IMR-90 (cell line): ENCODE data around the gene UBR4. TPM values are rescaled to one million over a fixed set of nuclear protein-coding genes. Genes with fewer than 3 reads are reported as not detected.

Experiments
- ATAC-seq: fragments of 200-7000 bp; cut with Tn5 transposase; 2 replicates; pipeline ENCODE4 v1.9.1; 2020; ENCODE audit warnings: low read depth, mild to moderate bottlenecking, moderate library complexity
- BruUV-seq: library from RNA; stranded (reverse); fragments of 400-500 nt; replicated peaks from 2 replicates; lab custom pipeline; 2021; lab: Mats Ljungman, UMichigan
- CTCF ChIA-PET: fragments of 300-600 bp; formaldehyde crosslinking; extraction: SDS; loops from one replicate; lab custom pipeline; 2021; ENCODE audit warnings: antibody characterized with exemption; lab: Yijun Ruan, JAX
- POLR2A ChIA-PET: fragments of 300-600 bp; sonication (Branson Sonifier 250); formaldehyde crosslinking; loops from one replicate; lab custom pipeline; 2022; ENCODE audit warnings: antibody characterized with exemption; ENCODE audit not compliant: unreplicated experiment; lab: Charles Lee
- DNase-seq: peaks from one replicate; pipeline ENCODE4 v3.0.0; 2013
- H2AFZ ChIP-seq: replicated peaks from 2 replicates; pipeline ENCODE3; 2013; ENCODE audit warnings: low read length, mild to moderate bottlenecking; ENCODE audit not compliant: poor library complexity
- H2AK5ac ChIP-seq: 2 replicates; pipeline ENCODE4 v1.6.1; 2013; ENCODE audit warnings: low read depth, low read length, inconsistent platforms
- H2AK9ac ChIP-seq: replicated peaks from 2 replicates; pipeline ENCODE3; 2013; ENCODE audit warnings: mild to moderate bottlenecking, low read depth, low read length, moderate library complexity; ENCODE audit not compliant: poor library complexity
- H2BK120ac ChIP-seq: 2 replicates; pipeline ENCODE4 v1.6.1; 2013; ENCODE audit warnings: low read depth, low read length, inconsistent platforms
- H2BK15ac ChIP-seq: 3 replicates; pipeline ENCODE4 v1.6.1; 2013; ENCODE audit warnings: low read depth, low read length, inconsistent platforms
- H2BK20ac ChIP-seq: 2 replicates; pipeline ENCODE4 v1.6.1; 2013; ENCODE audit warnings: low read depth, mild to moderate bottlenecking, inconsistent platforms, low read length, moderate library complexity
- H2BK5ac ChIP-seq: 2 replicates; pipeline ENCODE4 v1.6.1; 2013; ENCODE audit warnings: mild to moderate bottlenecking, low read depth, low read length, inconsistent platforms; ENCODE audit not compliant: poor library complexity, severe bottlenecking
- H3K14ac ChIP-seq: replicated peaks from 2 replicates; pipeline ENCODE4 v1.6.1; 2013; ENCODE audit warnings: low read depth, low read length, inconsistent platforms
- H3K18ac ChIP-seq: 2 replicates; pipeline ENCODE4 v1.6.1; 2013; ENCODE audit warnings: low read depth, low read length, control low read depth
- H3K23ac ChIP-seq: 2 replicates; pipeline ENCODE4 v1.6.1; 2013; ENCODE audit warnings: low read depth, low read length, inconsistent platforms
- H3K27ac ChIP-seq: 2 replicates; pipeline ENCODE4 v1.5.1; 2013; ENCODE audit warnings: mild to moderate bottlenecking, control low read depth, low read length; ENCODE audit not compliant: insufficient read depth
- H3K27me3 ChIP-seq: 2 replicates; pipeline ENCODE4 v1.6.1; 2013; ENCODE audit warnings: low read length; ENCODE audit not compliant: control insufficient read depth, insufficient read depth
- H3K36me3 ChIP-seq: 2 replicates; pipeline ENCODE4 v1.6.1; 2013; ENCODE audit warnings: low read length, mixed read lengths; ENCODE audit not compliant: control insufficient read depth, insufficient read depth
- H3K4ac ChIP-seq: 2 replicates; pipeline ENCODE4 v1.6.1; 2013; ENCODE audit warnings: low read depth, low read length, inconsistent platforms
- H3K4me1 ChIP-seq: 2 replicates; pipeline ENCODE4 v1.6.1; 2013; ENCODE audit warnings: low read length, mixed read lengths; ENCODE audit not compliant: control insufficient read depth, insufficient read depth
- H3K4me2 ChIP-seq: 2 replicates; pipeline ENCODE4 v1.6.1; 2013; ENCODE audit warnings: low read depth, mild to moderate bottlenecking, control low read depth, low read length, moderate library complexity
- H3K4me3 ChIP-seq: 2 replicates; pipeline ENCODE4 v1.5.1; 2013; ENCODE audit warnings: low read depth, mild to moderate bottlenecking, control low read depth, low read length, moderate library complexity; ENCODE audit not compliant: insufficient read depth
- H3K56ac ChIP-seq: 2 replicates; pipeline ENCODE4 v1.6.1; 2013; ENCODE audit warnings: low read length, inconsistent platforms; ENCODE audit not compliant: insufficient read depth; ENCODE audit errors: extremely low read depth
- H3K79me1 ChIP-seq, 2 experiments: 2 replicates each; pipeline ENCODE4 v1.6.1; 2013; ENCODE audit warnings: low read length in 2 of 2, inconsistent platforms in 1 of 2, low read depth in 1 of 2
- H3K9ac ChIP-seq: 2 replicates; pipeline ENCODE4 v1.6.1; 2013; ENCODE audit warnings: low read depth, low read length, control low read depth
- H3K9me1 ChIP-seq: 2 replicates; pipeline ENCODE4 v1.6.1; 2013; ENCODE audit warnings: low read length, inconsistent platforms; ENCODE audit not compliant: insufficient read depth
- H3K9me3 ChIP-seq: 2 replicates; pipeline ENCODE4 v1.6.1; 2013; ENCODE audit warnings: low read length; ENCODE audit not compliant: control insufficient read depth, insufficient read depth
- H4K20me1 ChIP-seq: 2 replicates; pipeline ENCODE4 v1.6.1; 2013; ENCODE audit warnings: low read length, inconsistent platforms; ENCODE audit not compliant: insufficient read depth
- H4K5ac ChIP-seq: 2 replicates; pipeline ENCODE4 v1.6.1; 2013; ENCODE audit warnings: mild to moderate bottlenecking, low read depth, low read length, control low read depth
- H4K8ac ChIP-seq, 2 experiments: 2 replicates each; pipeline ENCODE4 v1.6.1; 2013; ENCODE audit warnings: low read depth in 2 of 2, low read length in 2 of 2, control low read depth in 1 of 2, inconsistent platforms in 1 of 2
- H4K91ac ChIP-seq: 2 replicates; pipeline ENCODE4 v1.6.1; 2013; ENCODE audit warnings: low read depth, low read length, inconsistent platforms; ENCODE audit not compliant: insufficient read depth
- BHLHE40 ChIP-seq: fragments of 150-350 bp; IDR thresholded peaks from 2 replicates; pipeline ENCODE4 v1.6.1; 2016; ENCODE audit warnings: mild to moderate bottlenecking, low read depth, low read length
- CEBPB ChIP-seq: IDR thresholded peaks from 2 replicates; pipeline ENCODE4 v1.6.1; 2012; ENCODE audit warnings: low read depth, low read length, improper control_type of control experiment
- CHD1 ChIP-seq: IDR thresholded peaks from 2 replicates; pipeline ENCODE4 v1.6.1; 2012; ENCODE audit warnings: low read depth, low read length, improper control_type of control experiment
- FOS ChIP-seq: fragments of 150-350 bp; IDR thresholded peaks from 2 replicates; pipeline ENCODE4 v1.6.1; 2016; ENCODE audit warnings: low read depth, low read length
- MAFK ChIP-seq: IDR thresholded peaks from 2 replicates; pipeline ENCODE4 v1.6.1; 2012; ENCODE audit warnings: low read depth, low read length, improper control_type of control experiment
- MAZ ChIP-seq: IDR thresholded peaks from 2 replicates; pipeline ENCODE4 v1.6.1; 2012; ENCODE audit warnings: low read depth, mild to moderate bottlenecking, low read length, improper control_type of control experiment, moderate library complexity, borderline replicate concordance
- MXI1 ChIP-seq: IDR thresholded peaks from 2 replicates; pipeline ENCODE4 v1.6.1; 2012; ENCODE audit warnings: low read depth, mild to moderate bottlenecking, low read length, moderate library complexity, borderline replicate concordance
- NFE2L2 ChIP-seq: fragments of 150-350 bp; IDR thresholded peaks from 2 replicates; pipeline ENCODE4 v1.6.1; 2016; ENCODE audit warnings: low read depth, mild to moderate bottlenecking, low read length
- POLR2A ChIP-seq: IDR thresholded peaks from 2 replicates; pipeline ENCODE4 v1.6.1; 2012; ENCODE audit warnings: mild to moderate bottlenecking, low read depth, low read length
- RAD21 ChIP-seq: IDR thresholded peaks from 2 replicates; pipeline ENCODE4 v1.6.1; 2012; ENCODE audit warnings: low read length, improper control_type of control experiment
- RCOR1 ChIP-seq: IDR thresholded peaks from 2 replicates; pipeline ENCODE4 v1.6.1; 2012; ENCODE audit warnings: mild to moderate bottlenecking, low read length, improper control_type of control experiment; ENCODE audit not compliant: insufficient replicate concordance
- RFX5 ChIP-seq: IDR thresholded peaks from 2 replicates; pipeline ENCODE4 v1.8.0; 2012; ENCODE audit warnings: low read depth, mild to moderate bottlenecking, low read length, moderate library complexity
- SMC3 ChIP-seq: fragments of 150-350 bp; IDR thresholded peaks from 2 replicates; pipeline ENCODE4 v1.6.1; 2016; ENCODE audit warnings: low read depth, mild to moderate bottlenecking, antibody characterized with exemption, low read length, moderate library complexity
- WGBS, 2 experiments: methylation state at CpG; one replicate each; pipeline versions ENCODE4 v1.1.5 to v1.1.7; 2013; ENCODE audit warnings: missing lambda C conversion rate in 2 of 2; ENCODE audit not compliant: insufficient read length in 1 of 2; ENCODE audit errors: extremely low coverage in 2 of 2; 5-methylcytosine and 5-hydroxymethylcytosine counted together
- dilution Hi-C: fragments of 300-500 bp; cut with HindIII; formaldehyde crosslinking; loops from one replicate; pipeline ENCODE4 v1.14.3; 2018; ENCODE audit warnings: low sequenced_read_pairs; ENCODE audit not compliant: unreplicated experiment
- in situ Hi-C: fragments of 300-500 bp; cut with MboI; formaldehyde crosslinking; loops from 3 replicates; pipeline ENCODE4 v1.14.3; 2019; ENCODE audit warnings: low sequenced_read_pairs, inconsistent platforms, mixed read lengths
- intact Hi-C: fragments of 100-400 bp; cut with micrococcal nuclease; formaldehyde crosslinking; loops from 2 replicates; pipeline ENCODE4 v1.10.0; 2022
- polyA plus RNA-seq, 3 experiments: library from polyadenylated mRNA; depleted of rRNA; stranded (reverse); fragments of >200 nt; gene quantifications; 2 replicates each; pipeline ENCODE4 v1.2.3, GENCODE V29; 2012; ENCODE audit warnings: low replicate concordance in 1 of 3
- total RNA-seq: library from RNA; depleted of rRNA; stranded (reverse); fragments of >200 nt; gene quantifications from 2 replicates; pipeline ENCODE4 v1.2.3, GENCODE V29; 2012
- TF ChIP-seq, protein P1 (sequence below): conservative IDR thresholded peaks from 2 replicates; pipeline ENCODE4 v1.5.1; 2012; ENCODE audit warnings: mild to moderate bottlenecking, low read depth, low read length, improper control_type of control experiment
- TF ChIP-seq, protein P2 (sequence below): fragments of 150-350 bp; IDR thresholded peaks from 2 replicates; pipeline ENCODE4 v1.6.1; 2016; ENCODE audit warnings: low read depth, mild to moderate bottlenecking, low read length, moderate library complexity, borderline replicate concordance

Gene UBR4
- total and polyA plus RNA-seq, 2 of the 4 experiments (the other 2 are of a cell fraction): 87.8 to 121 TPM

DNA sequence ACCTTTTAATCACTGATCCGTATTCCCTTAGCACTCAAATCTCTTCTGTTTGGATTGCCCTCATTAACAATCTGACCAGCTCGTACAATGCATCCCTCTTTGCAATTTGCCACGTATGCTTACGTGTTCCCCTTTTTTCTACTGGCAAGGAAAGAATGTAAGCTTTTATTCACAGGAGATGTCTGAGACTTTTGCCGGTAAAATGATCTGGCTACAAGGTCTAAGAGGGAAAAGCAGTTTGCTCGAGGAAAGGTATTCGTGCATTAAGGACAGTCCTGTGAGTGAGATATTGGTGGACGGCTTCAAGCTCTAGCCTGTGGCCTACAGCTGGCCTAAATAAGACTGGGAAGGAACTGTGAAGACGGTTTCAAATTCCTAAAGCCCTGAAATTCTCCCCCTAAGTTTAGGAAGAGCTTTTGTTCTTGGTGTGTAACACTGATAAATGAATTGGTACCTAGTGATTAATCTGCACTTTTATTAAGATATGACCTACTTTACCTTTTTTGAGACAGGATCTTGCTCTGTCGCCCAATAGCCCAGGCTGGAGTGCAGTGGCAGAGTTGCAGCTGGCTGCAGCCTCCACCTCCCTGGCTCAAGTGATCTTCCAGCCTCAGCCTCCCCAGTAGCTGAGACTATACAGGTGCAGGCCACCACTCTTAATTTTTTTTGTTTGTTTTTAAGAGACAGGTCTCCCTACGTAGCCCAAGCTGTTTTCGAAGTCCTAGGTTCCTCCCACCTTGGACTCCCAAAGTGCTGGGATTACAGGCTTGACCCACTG is 895 bp upstream of the UBR4 start:
- peak overlapping the region; percentile 86 for H3K9ac ChIP-seq
- H3K79me1 ChIP-seq: peaks cover 13 to 41% of the 10 kb centered on the region in 2 experiments; a peak in 3 of 4 replicates
- intact Hi-C loops: no loop called here
- peak overlapping the region; percentile 93 for H3K23ac ChIP-seq
- CTCF ChIA-PET: interaction anchor here (0.6 to 0.9 kb wide), 2 partner anchors 13 to 31 kb away, joined by 3 read pairs; no protein-coding TSS in a partner anchor
- H3K56ac ChIP-seq: peak overlapping the region; percentile 92
- peaks cover 38% of the 10 kb centered on the region for H4K20me1 ChIP-seq
- ATAC-seq: no peak
- DNase-seq: peak; percentile 36
- peak overlapping the region; percentile 56 for H4K91ac ChIP-seq
- POLR2A ChIA-PET: no interaction called here
- WGBS, 2 experiments: 61% methylated on average over 3 of the region's 12 CpGs; no CpG with 5 or more reads in 1 of the 2 experiments
- H3K27ac ChIP-seq: peak overlapping the region; percentile 78
- H4K5ac ChIP-seq: peak overlapping the region; percentile 40
- peak overlapping the region; percentile 20; the same call in 1 of the 2 replicates for H2BK120ac ChIP-seq
- H3K4ac ChIP-seq: peak overlapping the region; percentile 66
- no peak overlapping the region for H2BK20ac ChIP-seq
- H3K27me3 ChIP-seq: no peaks in the 10 kb centered on the region
- peak overlapping the region; percentile 61 for H2BK5ac ChIP-seq
- peak overlapping the region; percentile 88 to 95 for H4K8ac ChIP-seq
- peaks cover 4% of the 10 kb centered on the region for H3K36me3 ChIP-seq
- H3K18ac ChIP-seq: no peak overlapping the region
- peak overlapping the region; percentile 93 for H3K4me2 ChIP-seq
- H3K14ac ChIP-seq: peak overlapping the region; percentile 85
- H3K4me1 ChIP-seq: peaks cover 4% of the 10 kb centered on the region
- in situ Hi-C loops: no loop called here
- peak overlapping the region; percentile 92 for H2AK9ac ChIP-seq
- peak overlapping the region; percentile 74 for H3K4me3 ChIP-seq
- H2AK5ac ChIP-seq: peak overlapping the region; percentile 71
- H2BK15ac ChIP-seq: peak overlapping the region; percentile 37; the same call in 1 of the 3 replicates
- no peaks in the 10 kb centered on the region; the same call in 1 of the 2 replicates for H3K9me1 ChIP-seq
- dilution Hi-C loops: no loop called here
- H2AFZ ChIP-seq: peak overlapping the region; percentile 96
- BruUV-seq: no TSS peak
- H3K9me3 ChIP-seq: no peaks in the 10 kb centered on the region
- TF ChIP-seq CEBPB: no peak
- no peak for TF ChIP-seq RAD21
- TF ChIP-seq NFE2L2: no peak
- no peak for TF ChIP-seq SMC3
- no peak for TF ChIP-seq BHLHE40
- TF ChIP-seq RFX5: no peak
- no peak for TF ChIP-seq RCOR1
- TF ChIP-seq, protein P1, sequence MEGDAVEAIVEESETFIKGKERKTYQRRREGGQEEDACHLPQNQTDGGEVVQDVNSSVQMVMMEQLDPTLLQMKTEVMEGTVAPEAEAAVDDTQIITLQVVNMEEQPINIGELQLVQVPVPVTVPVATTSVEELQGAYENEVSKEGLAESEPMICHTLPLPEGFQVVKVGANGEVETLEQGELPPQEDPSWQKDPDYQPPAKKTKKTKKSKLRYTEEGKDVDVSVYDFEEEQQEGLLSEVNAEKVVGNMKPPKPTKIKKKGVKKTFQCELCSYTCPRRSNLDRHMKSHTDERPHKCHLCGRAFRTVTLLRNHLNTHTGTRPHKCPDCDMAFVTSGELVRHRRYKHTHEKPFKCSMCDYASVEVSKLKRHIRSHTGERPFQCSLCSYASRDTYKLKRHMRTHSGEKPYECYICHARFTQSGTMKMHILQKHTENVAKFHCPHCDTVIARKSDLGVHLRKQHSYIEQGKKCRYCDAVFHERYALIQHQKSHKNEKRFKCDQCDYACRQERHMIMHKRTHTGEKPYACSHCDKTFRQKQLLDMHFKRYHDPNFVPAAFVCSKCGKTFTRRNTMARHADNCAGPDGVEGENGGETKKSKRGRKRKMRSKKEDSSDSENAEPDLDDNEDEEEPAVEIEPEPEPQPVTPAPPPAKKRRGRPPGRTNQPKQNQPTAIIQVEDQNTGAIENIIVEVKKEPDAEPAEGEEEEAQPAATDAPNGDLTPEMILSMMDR: no peak
- TF ChIP-seq, protein P2, sequence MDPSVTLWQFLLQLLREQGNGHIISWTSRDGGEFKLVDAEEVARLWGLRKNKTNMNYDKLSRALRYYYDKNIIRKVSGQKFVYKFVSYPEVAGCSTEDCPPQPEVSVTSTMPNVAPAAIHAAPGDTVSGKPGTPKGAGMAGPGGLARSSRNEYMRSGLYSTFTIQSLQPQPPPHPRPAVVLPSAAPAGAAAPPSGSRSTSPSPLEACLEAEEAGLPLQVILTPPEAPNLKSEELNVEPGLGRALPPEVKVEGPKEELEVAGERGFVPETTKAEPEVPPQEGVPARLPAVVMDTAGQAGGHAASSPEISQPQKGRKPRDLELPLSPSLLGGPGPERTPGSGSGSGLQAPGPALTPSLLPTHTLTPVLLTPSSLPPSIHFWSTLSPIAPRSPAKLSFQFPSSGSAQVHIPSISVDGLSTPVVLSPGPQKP: no peak
- TF ChIP-seq MAZ: no peak
- no peak for TF ChIP-seq CHD1
- TF ChIP-seq POLR2A: no peak
- TF ChIP-seq FOS: no peak
- TF ChIP-seq MAFK: no peak
- TF ChIP-seq MXI1: no peak
